Bone marrow (tissue), 2 donors: Measurements from ENCODE around the gene IRF2BP2.

Experiments
- DNase-seq, 2 donors: peaks; one replicate each; lab custom pipeline; 2025; lab: John Stamatoyannopoulos, UW

Gene IRF2BP2

DNA sequence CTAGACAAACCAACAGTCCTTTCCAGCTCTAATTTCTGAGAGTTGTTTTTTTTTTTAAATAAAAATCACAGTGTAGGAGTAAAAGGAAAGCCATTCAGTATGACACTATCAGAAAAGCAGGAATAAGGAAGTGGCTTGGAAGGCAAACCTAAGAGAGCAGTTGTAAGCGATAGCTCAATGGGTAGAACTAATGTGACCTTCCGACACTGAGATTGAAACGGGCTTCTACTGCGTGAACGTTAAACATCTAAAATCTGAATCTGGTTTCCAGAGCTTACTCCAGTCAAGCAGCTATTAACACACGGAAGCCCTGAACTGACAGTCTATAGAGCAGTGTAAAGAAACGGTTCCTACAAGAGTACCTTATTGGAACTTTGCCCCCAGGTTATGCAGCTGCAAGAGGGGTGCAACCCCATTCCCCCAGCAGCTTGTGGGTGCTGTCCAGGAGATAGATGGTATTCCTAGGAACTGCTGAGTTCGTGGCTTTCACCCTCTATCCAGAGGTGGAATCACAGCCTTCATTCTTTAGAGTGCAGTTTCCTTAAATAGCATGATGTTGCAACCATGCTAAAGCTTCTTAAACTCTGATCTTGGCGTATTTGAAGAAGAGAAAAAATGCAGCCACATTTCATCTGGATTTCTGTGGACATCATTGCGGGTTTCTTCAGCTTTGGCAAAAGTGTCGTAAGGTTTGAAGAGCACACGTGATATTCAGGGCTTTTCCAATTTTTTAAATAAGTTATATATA lies 3.3 kb upstream of the IRF2BP2 start:
- peak in 1 of 2 donors; percentile 30 for DNase-seq

- peak; percentile 79 to 99 for DNase-seq
These were observed 2.6 kb upstream of the IRF2BP2 start for GRCh38 chr1:234612352-234613127.

DNA sequence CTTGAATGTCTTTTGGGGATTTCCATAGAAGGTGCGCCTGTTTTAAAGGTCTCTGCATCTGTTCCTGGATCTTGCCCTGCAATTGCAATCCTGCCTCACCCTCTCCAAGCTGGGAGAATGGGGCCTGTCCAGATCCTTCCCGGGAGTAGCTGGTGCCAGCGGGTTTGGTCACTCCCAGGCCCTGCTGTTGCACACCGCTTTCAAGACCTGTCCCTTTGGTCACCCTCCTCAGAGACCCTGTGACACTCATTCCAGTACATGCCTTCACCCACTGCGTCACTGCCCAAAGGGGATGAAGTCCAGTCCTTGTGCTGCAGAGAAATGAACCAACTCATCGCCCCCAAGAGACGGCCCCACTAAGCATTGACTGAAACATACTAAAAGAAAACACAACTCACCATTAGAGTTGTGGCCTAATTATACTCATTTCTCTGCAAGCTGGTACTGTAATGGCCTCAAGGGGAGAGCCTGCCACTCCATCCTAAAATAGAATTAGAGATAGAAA lies 1.9 kb upstream of the IRF2BP2 start:
- DNase-seq = peak in 1 of 2 donors; percentile 19

GRCh38 chr1:234611225-234611846 lies 1.4 kb upstream of the IRF2BP2 start:
- peak in 1 of 2 donors; percentile 83 for DNase-seq

- peak; percentile 77 to 82 for DNase-seq
These were observed 767 bp upstream of the IRF2BP2 start for GRCh38 chr1:234610666-234611224.

- DNase-seq = no peak
These were observed 311 bp downstream of the IRF2BP2 start for GRCh38 chr1:234609691-234610042.

GRCh38 chr1:234608911-234609690 lies 877 bp downstream of the IRF2BP2 start:
- peak in 1 of 2 donors; percentile 56 for DNase-seq

- DNase-seq = peak; percentile 76 to 92
These were observed 1.7 kb downstream of the IRF2BP2 start for GRCh38 chr1:234608025-234608910.

DNA sequence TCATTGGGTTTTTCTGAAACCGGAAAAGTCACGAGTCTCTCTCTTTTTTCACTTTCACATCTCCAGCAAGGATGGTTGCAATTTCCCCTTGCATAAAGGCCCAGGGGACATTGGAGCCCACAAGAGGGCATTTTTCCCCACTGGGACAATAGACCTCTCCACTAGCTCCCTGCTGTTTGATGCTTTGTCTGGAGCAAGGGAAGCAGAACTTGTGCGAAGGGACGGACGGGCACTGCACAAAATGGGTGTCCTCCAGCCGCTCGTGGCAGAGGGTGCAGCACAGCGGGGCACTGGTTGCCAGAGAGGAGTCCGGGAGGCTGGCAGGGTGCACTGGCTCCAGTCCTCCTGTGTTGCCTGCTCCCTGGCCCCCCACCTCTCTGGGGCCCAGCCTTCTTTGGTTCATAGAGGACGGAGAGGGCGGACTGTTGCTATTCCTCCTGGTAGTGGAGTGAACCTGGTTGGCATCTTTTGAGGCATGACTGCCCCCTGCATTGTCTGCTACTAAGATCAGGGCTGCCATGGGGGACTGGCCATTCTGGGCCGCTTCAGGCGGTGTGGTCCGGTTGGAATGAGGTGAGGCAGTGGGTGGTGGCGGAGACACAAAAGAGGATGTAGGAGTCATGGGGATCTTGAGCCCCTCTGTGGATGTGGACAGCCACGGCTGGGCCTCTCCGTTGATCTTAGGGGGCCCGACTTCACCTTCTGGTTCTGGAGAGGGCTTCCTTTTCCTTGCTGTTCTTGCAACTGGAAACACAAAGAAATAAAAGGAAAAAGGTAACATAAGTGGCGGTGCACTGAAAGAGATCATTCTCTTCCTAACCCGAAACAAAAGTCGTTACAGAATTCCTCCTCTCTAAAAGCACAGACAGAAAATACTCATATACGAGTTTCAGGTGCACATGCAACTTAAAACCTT lies 2.6 kb downstream of the IRF2BP2 start:
- peak in 1 of 2 donors; percentile 59 for DNase-seq

DNA sequence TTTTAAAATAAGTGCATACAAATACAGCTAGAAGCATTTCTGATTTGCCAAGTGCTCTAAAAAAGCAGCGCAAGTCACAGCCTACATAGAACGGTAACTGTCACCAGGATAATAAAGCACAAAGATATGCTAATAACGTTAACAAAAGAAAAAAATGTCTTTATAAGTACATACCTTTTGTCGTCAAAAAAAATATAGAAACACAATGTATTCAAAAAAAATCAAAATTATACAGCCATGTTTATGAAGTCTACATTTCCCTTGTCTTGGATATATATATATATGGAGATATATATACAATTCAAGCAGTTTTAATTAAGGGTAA lies 3.2 kb downstream of the IRF2BP2 start:
- DNase-seq = no peak

GRCh38 chr1:234605983-234606783 lies 3.8 kb downstream of the IRF2BP2 start:
- DNase-seq = no peak

GRCh38 chr1:234605399-234605982 lies 4.5 kb downstream of the IRF2BP2 start:
- DNase-seq = no peak

- no peak for DNase-seq
These were observed 5.2 kb downstream of the IRF2BP2 start for GRCh38 chr1:234604495-234605398.

GRCh38 chr1:234603221-234604204 lies 6.5 kb downstream of the IRF2BP2 start:
- no peak for DNase-seq

GRCh38 chr1:234602334-234603220 lies 7.4 kb downstream of the IRF2BP2 start:
- peak in 1 of 2 donors; percentile 80 for DNase-seq
